PC-9 (cell line): Measurements from ENCODE around the gene TP53I13. TPM values are rescaled to one million over a fixed set of nuclear protein-coding genes. Genes with fewer than 3 reads are reported as not detected.

ENCODE experiments used
- BruUV-seq: library from RNA; stranded (reverse); fragments of 400-500 nt; replicated peaks from 2 replicates; lab custom pipeline; 2021; lab: Mats Ljungman, UMichigan
- CTCF ChIA-PET: fragments of 300-600 bp; sonication (Branson Sonifier 250); formaldehyde crosslinking; loops from one replicate; lab custom pipeline; 2022; ENCODE audit warnings: antibody characterized with exemption; lab: Charles Lee
- POLR2A ChIA-PET: fragments of 300-600 bp; sonication (Branson Sonifier 250); formaldehyde crosslinking; loops from one replicate; lab custom pipeline; 2022; ENCODE audit warnings: antibody characterized with exemption; ENCODE audit not compliant: unreplicated experiment; lab: Charles Lee
- DNase-seq, 2 experiments: peaks; one replicate each; pipeline versions ENCODE4 v3.0.0 to v3.0.0-alpha.2; 2015 to 2022; ENCODE audit warnings: mixed read lengths in 1 of 2
- H2AFZ ChIP-seq: fragments of 200-600 bp; sonication (generic); 2 replicates; pipeline ENCODE4 v1.8.1; 2017; ENCODE audit warnings: antibody characterized with exemption
- H3F3A ChIP-seq: fragments of 200-600 bp; sonication (generic); 2 replicates; pipeline ENCODE4 v1.8.1; 2017; ENCODE audit warnings: antibody characterized with exemption, mild to moderate bottlenecking, low read depth; ENCODE audit not compliant: insufficient read depth
- H3K27ac ChIP-seq: fragments of 200-600 bp; sonication (generic); 2 replicates; pipeline ENCODE4 v1.6.1; 2016; ENCODE audit warnings: mixed run types
- H3K27me3 ChIP-seq: fragments of 200-600 bp; sonication (generic); 2 replicates; pipeline ENCODE4 v1.6.1; 2016; ENCODE audit warnings: low read depth, mixed run types; ENCODE audit not compliant: insufficient read depth
- H3K36me3 ChIP-seq: fragments of 200-600 bp; sonication (generic); 2 replicates; pipeline ENCODE4 v1.6.1; 2016; ENCODE audit warnings: low read depth, mixed run types
- H3K4me1 ChIP-seq: fragments of 200-600 bp; sonication (generic); replicated peaks from 2 replicates; pipeline ENCODE4 v1.6.1; 2016; ENCODE audit warnings: mixed run types; ENCODE audit not compliant: insufficient read depth
- H3K4me2 ChIP-seq: fragments of 200-600 bp; sonication (generic); 2 replicates; pipeline ENCODE4 v1.6.1; 2017; ENCODE audit warnings: mixed run types
- H3K4me3 ChIP-seq: fragments of 200-600 bp; sonication (generic); 2 replicates; pipeline ENCODE4 v1.6.1; 2016; ENCODE audit warnings: mixed run types
- H3K79me2 ChIP-seq: fragments of 200-600 bp; sonication (generic); 2 replicates; pipeline ENCODE4 v1.6.1; 2017; ENCODE audit warnings: low read depth, mixed run types
- H3K9me2 ChIP-seq: fragments of 200-600 bp; sonication (generic); 2 replicates; pipeline ENCODE4 v1.8.1; 2017; ENCODE audit warnings: mild to moderate bottlenecking; ENCODE audit not compliant: insufficient read depth
- H3K9me3 ChIP-seq: fragments of 200-600 bp; sonication (generic); 2 replicates; pipeline ENCODE4 v1.8.1; 2016; ENCODE audit warnings: low read depth; ENCODE audit not compliant: insufficient read depth
- H4K20me1 ChIP-seq: fragments of 200-600 bp; sonication (generic); 2 replicates; pipeline ENCODE4 v1.8.1; 2017; ENCODE audit not compliant: insufficient read depth
- EZH2 ChIP-seq: fragments of 200-600 bp; sonication (generic); IDR thresholded peaks from 2 replicates; pipeline ENCODE4 v1.8.0; 2017; ENCODE audit warnings: antibody characterized with exemption, low read depth
- intact Hi-C: fragments of 100-400 bp; cut with micrococcal nuclease; formaldehyde crosslinking; loops from one replicate; pipeline ENCODE4 v1.10.0; 2022; ENCODE audit not compliant: unreplicated experiment
- total RNA-seq: library from RNA; stranded (reverse); gene quantifications from 2 replicates; pipeline ENCODE4 v1.2.3, GENCODE V29; 2021
- TF ChIP-seq, protein P1 (sequence below): fragments of 200-600 bp; sonication (generic); conservative IDR thresholded peaks from 2 replicates; pipeline ENCODE4 v1.6.1; 2017; ENCODE audit warnings: mixed run types, antibody characterized with exemption, mild to moderate bottlenecking, moderate library complexity

Gene TP53I13
- total RNA-seq, 1 experiment from 2014 or later = 46.9 TPM

DNA sequence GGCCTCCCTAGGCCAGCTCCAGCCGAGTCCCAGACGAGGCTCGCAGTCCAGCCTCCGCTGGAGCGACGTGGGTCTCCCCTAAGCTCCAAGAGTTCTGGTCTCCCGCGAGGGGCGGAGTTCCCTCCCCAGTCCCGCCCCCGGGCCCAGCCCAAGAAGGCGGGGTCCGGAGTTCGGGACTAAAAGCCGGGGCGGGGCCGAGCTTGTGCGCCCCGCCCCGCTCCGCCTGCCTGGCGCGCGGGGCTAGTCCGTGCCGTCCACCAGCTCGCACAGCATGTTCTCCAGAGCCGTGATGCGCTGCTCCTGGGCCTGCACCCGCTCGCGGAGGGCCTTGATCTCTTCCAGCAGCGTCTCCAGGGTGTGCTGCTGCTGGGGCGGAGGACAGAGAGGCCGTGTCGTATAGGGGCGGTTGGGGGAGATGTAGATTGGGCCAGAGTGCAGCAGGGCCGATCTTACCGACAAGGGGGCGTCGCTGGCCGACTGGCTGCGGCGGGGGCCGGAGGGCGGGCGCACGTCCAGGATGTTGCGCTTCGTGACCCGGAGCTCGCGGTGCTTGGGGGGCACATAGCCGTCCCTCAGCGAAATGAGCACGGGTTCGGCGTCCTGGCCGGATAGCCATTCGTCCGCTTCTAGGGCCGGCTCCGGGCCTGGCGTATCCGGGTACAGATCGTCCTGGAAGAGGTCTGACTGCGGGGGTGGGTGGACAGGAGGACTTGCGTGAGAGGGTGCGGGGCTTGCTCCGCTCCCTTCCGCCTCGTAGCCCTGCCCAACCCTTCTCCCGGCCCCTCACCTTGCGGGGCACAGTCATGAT lies 47.2 kb downstream of the TP53I13 start:
- Histone ChIP-seq H3K9me3 (no peaks in the 10 kb centered on the region), H3K4me3 (no peak overlapping the region), H3K4me2 (no peak overlapping the region), H3K27me3 (no peaks in the 10 kb centered on the region), H3F3A (no peaks in the 10 kb centered on the region; the same call in 1 of the 2 replicates), H3K4me1 (peaks cover 19% of the 10 kb centered on the region), H3K79me2 (no peaks in the 10 kb centered on the region), H3K36me3 (no peaks in the 10 kb centered on the region), H4K20me1 (no peaks in the 10 kb centered on the region), H2AFZ (no peak overlapping the region), H3K9me2 (no peaks in the 10 kb centered on the region), H3K27ac (no peak overlapping the region)
- ChIA-PET POLR2A (no interaction called here), CTCF (no interaction called here)
- no TSS peak for BruUV-seq
- DNase-seq = no peak
- TF ChIP-seq EZH2 = no peak
- TF ChIP-seq, protein P1, sequence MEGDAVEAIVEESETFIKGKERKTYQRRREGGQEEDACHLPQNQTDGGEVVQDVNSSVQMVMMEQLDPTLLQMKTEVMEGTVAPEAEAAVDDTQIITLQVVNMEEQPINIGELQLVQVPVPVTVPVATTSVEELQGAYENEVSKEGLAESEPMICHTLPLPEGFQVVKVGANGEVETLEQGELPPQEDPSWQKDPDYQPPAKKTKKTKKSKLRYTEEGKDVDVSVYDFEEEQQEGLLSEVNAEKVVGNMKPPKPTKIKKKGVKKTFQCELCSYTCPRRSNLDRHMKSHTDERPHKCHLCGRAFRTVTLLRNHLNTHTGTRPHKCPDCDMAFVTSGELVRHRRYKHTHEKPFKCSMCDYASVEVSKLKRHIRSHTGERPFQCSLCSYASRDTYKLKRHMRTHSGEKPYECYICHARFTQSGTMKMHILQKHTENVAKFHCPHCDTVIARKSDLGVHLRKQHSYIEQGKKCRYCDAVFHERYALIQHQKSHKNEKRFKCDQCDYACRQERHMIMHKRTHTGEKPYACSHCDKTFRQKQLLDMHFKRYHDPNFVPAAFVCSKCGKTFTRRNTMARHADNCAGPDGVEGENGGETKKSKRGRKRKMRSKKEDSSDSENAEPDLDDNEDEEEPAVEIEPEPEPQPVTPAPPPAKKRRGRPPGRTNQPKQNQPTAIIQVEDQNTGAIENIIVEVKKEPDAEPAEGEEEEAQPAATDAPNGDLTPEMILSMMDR = no peak
- intact Hi-C loops = no loop called here

DNA sequence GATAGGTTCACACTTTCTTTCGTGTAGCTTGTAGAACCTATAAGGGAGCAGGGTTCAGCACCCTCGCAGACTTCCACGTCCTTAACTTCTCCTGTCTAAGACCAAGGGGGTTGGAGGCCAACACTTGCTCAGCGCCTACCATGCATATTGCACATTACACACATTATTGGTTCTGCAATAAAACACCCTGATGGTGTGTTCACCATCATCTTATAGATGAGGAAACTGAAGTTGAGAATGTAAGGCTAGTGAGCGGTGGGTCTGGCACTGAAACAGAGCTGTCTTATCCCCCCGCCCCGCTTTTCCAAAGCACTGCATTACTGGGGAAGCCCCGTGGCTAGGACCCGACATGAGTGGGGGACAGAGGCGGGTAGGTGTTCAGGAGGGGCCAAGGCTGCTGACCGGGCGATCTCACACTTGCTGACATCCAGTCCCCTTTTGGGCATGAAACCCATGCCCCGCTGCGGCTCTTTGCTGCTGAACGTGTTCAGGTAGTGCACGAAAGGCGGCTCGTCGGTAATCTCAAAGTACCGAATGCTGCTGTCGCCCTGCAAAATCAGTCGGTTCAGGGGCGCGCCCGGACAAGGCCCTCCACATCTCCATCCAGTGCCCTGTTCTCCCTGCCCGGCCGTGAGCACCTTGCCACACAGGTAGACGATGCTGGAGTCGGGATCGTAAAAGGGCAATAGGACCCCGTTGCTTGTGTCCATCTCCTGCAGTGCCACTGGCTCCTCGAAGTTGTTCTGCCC lies 48.0 kb downstream of the TP53I13 start:
- intact Hi-C loops = no loop called here
- DNase-seq = no peak
- H3K4me1 ChIP-seq = peaks cover 25% of the 10 kb centered on the region
- no peak overlapping the region for H3K4me2 ChIP-seq
- no peaks in the 10 kb centered on the region; the same call in 1 of the 2 replicates for H3F3A ChIP-seq
- no peaks in the 10 kb centered on the region for H3K9me3 ChIP-seq
- no peak overlapping the region for H3K4me3 ChIP-seq
- ChIA-PET POLR2A (no interaction called here), CTCF (interaction anchor here (0.7 kb wide), 1 partner anchor 23 kb away, joined by 3 read pairs; no protein-coding TSS in a partner anchor)
- no TSS peak for BruUV-seq
- H4K20me1 ChIP-seq = no peaks in the 10 kb centered on the region
- no peak overlapping the region for H2AFZ ChIP-seq
- H3K79me2 ChIP-seq = no peaks in the 10 kb centered on the region
- H3K27ac ChIP-seq = no peak overlapping the region
- H3K9me2 ChIP-seq = no peaks in the 10 kb centered on the region
- H3K36me3 ChIP-seq = no peaks in the 10 kb centered on the region
- TF ChIP-seq EZH2 = no peak
- TF ChIP-seq, protein P1 = no peak
- no peaks in the 10 kb centered on the region for H3K27me3 ChIP-seq

DNA sequence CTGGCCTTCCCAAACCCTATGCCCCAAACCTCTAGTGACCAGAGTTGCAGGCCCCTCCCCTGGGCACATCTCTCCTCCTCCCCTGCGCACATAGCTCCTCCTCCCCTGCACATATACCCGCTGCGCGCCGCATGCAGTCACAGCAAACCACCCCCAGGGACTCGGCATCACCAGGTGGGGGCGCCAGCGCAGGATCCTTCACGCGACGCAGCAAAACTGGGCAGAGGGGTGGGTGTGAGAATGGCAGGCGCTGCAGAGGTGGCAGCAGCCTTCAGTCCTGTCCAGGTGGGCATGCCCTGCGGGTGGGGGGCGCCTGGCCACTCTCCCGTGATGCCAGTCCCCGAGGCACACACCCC lies 48.6 kb downstream of the TP53I13 start:
- intact Hi-C loops = no loop called here
- H3K9me2 ChIP-seq = no peaks in the 10 kb centered on the region
- H2AFZ ChIP-seq = no peak overlapping the region
- peaks cover 31% of the 10 kb centered on the region for H3K4me1 ChIP-seq
- BruUV-seq = no TSS peak
- TF ChIP-seq, protein P1 = no peak; the same call in 1 of the 2 replicates
- no peak for TF ChIP-seq EZH2
- H3K27ac ChIP-seq = no peak overlapping the region
- H3K9me3 ChIP-seq = no peaks in the 10 kb centered on the region
- H3F3A ChIP-seq = no peaks in the 10 kb centered on the region; the same call in 1 of the 2 replicates
- H3K4me3 ChIP-seq = no peak overlapping the region
- POLR2A ChIA-PET = no interaction called here
- H4K20me1 ChIP-seq = no peaks in the 10 kb centered on the region
- H3K36me3 ChIP-seq = no peaks in the 10 kb centered on the region
- H3K27me3 ChIP-seq = no peaks in the 10 kb centered on the region
- H3K4me2 ChIP-seq = no peak overlapping the region
- H3K79me2 ChIP-seq = no peaks in the 10 kb centered on the region
- CTCF ChIA-PET = interaction anchor here (0.7 kb wide), 1 partner anchor 22 kb away, joined by 3 read pairs; no protein-coding TSS in a partner anchor
- DNase-seq = no peak
